GM12878 (cell line): ENCODE measurements around the gene CYB561A3. TPM values are rescaled to one million over a fixed set of nuclear protein-coding genes. Genes with fewer than 3 reads are reported as not detected.

Experiments used
- ATAC-seq: fragments of 200-7000 bp; cut with Tn5 transposase; 3 replicates; pipeline ENCODE4 v1.9.1; 2020; ENCODE audit warnings: mild to moderate bottlenecking, moderate library complexity
- BruUV-seq: library from RNA; stranded (reverse); fragments of 400-500 nt; replicated peaks from 2 replicates; lab custom pipeline; 2021; lab: Mats Ljungman, UMichigan
- CTCF ChIA-PET: fragments of 300-600 bp; sonication (Branson Sonifier 250); formaldehyde crosslinking; extraction: SDS; loops from one replicate; lab custom pipeline; 2021; ENCODE audit warnings: inconsistent platforms; lab: Yijun Ruan, JAX
- POLR2A ChIA-PET: fragments of 350-600 bp; formaldehyde crosslinking; extraction: SDS; loops from one replicate; lab custom pipeline; 2021; ENCODE audit warnings: inconsistent platforms; lab: Charles Lee
- RAD21 ChIA-PET: fragments of 300-600 bp; sonication (Branson Sonifier 250); formaldehyde crosslinking; loops from one replicate; lab custom pipeline; 2023; ENCODE audit warnings: antibody characterized with exemption; ENCODE audit not compliant: unreplicated experiment; lab: Charles Lee
- SMC1A ChIA-PET: fragments of 300-600 bp; sonication (Branson Sonifier 250); formaldehyde crosslinking; loops from one replicate; lab custom pipeline; 2023; ENCODE audit not compliant: unreplicated experiment, uncharacterized antibody; lab: Charles Lee
- DNase-seq: peaks from one replicate; pipeline ENCODE4 v3.0.0-alpha.2; 2011; ENCODE audit warnings: low read depth, low spot score
- FAIRE-seq: peaks from 3 replicates; lab custom pipeline; 2011; peaks lifted over from hg19 to GRCh38; lab: Jason Lieb, UNC
- H2AFZ ChIP-seq: 2 replicates; pipeline ENCODE4 v1.6.0; 2011; ENCODE audit warnings: low read depth, low read length, control low read depth; ENCODE audit not compliant: control insufficient read depth
- H3K27ac ChIP-seq: 2 replicates; pipeline ENCODE4 v1.5.1; 2011; ENCODE audit warnings: control low read depth; ENCODE audit not compliant: control insufficient read depth, insufficient read depth
- H3K27me3 ChIP-seq, 2 experiments: replicated peaks in 1 of 2; 2 replicates each; pipeline versions ENCODE4 v1.6.0 to v1.6.1; 2011; ENCODE audit warnings: low read length in 1 of 2; ENCODE audit not compliant: control insufficient read depth in 2 of 2, insufficient read depth in 2 of 2
- H3K36me3 ChIP-seq, 2 experiments: 2 replicates each; pipeline ENCODE4 v1.5.1; 2011; ENCODE audit warnings: low read length in 1 of 2; ENCODE audit not compliant: control insufficient read depth in 2 of 2, insufficient read depth in 2 of 2
- H3K4me1 ChIP-seq: 2 replicates; pipeline ENCODE4 v1.6.1; 2011; ENCODE audit warnings: mild to moderate bottlenecking, low read length, moderate library complexity, mixed read lengths; ENCODE audit not compliant: control insufficient read depth, insufficient read depth
- H3K4me2 ChIP-seq: 2 replicates; pipeline ENCODE4 v1.6.0; 2011; ENCODE audit warnings: control low read depth; ENCODE audit not compliant: control insufficient read depth, insufficient read depth
- H3K4me3 ChIP-seq: fragments of 200-600 bp; sonication (generic); 2 replicates; pipeline ENCODE4 v1.5.1; 2016
- H3K79me2 ChIP-seq: 2 replicates; pipeline ENCODE4 v1.6.0; 2011; ENCODE audit warnings: low read length; ENCODE audit not compliant: control insufficient read depth, insufficient read depth
- H3K9ac ChIP-seq: 2 replicates; pipeline ENCODE4 v1.8.0; 2011; ENCODE audit warnings: low read length, control low read depth, mixed read lengths; ENCODE audit not compliant: control insufficient read depth, insufficient read depth
- H3K9me3 ChIP-seq: replicated peaks from 3 replicates; pipeline ENCODE4 v1.5.1; 2011; ENCODE audit warnings: mild to moderate bottlenecking, low read length; ENCODE audit not compliant: control insufficient read depth, insufficient read depth
- H4K20me1 ChIP-seq: 2 replicates; pipeline ENCODE4 v1.6.0; 2011; ENCODE audit not compliant: control insufficient read depth, insufficient read depth
- ATF7 ChIP-seq: fragments of 450-650 bp; IDR thresholded peaks from 2 replicates; pipeline ENCODE4 v1.6.1; 2016; ENCODE audit warnings: low read depth, mild to moderate bottlenecking
- CREM ChIP-seq: IDR thresholded peaks from 2 replicates; pipeline ENCODE4 v1.6.1; 2014; ENCODE audit warnings: antibody characterized with exemption, low read depth
- HDAC2 ChIP-seq: fragments of 200-600 bp; sonication (generic); IDR thresholded peaks from 2 replicates; pipeline ENCODE4 v1.6.1; 2017
- MXI1 ChIP-seq: fragments of 150-350 bp; IDR thresholded peaks from 2 replicates; pipeline ENCODE4 v1.6.1; 2011; ENCODE audit warnings: low read depth, mild to moderate bottlenecking, inconsistent platforms, low read length, improper control_type of control experiment
- NFXL1 ChIP-seq: fragments of 450-650 bp; IDR thresholded peaks from 2 replicates; pipeline ENCODE4 v1.6.1; 2017; ENCODE audit warnings: antibody characterized with exemption, mild to moderate bottlenecking, borderline replicate concordance
- RFX5 ChIP-seq: IDR thresholded peaks from 2 replicates; pipeline ENCODE4 v1.6.1; 2011; ENCODE audit warnings: low read depth, low read length, improper control_type of control experiment
- SMAD1 ChIP-seq: fragments of 450-650 bp; IDR thresholded peaks from 2 replicates; pipeline ENCODE4 v1.6.1; 2018; ENCODE audit warnings: mild to moderate bottlenecking, low read depth; ENCODE audit not compliant: partially characterized antibody
- SMC3 ChIP-seq: IDR thresholded peaks from 2 replicates; pipeline ENCODE4 v1.6.1; 2011; ENCODE audit warnings: low read length, improper control_type of control experiment, borderline replicate concordance
- ZNF384 ChIP-seq: IDR thresholded peaks from 2 replicates; pipeline ENCODE4 v1.6.1; 2012; ENCODE audit warnings: low read depth, mild to moderate bottlenecking, low read length, improper control_type of control experiment, borderline replicate concordance
- WGBS: methylation state at CpG from one replicate; pipeline ENCODE4 v1.1.6; 2016; ENCODE audit warnings: low lambda C conversion rate; ENCODE audit not compliant: insufficient replicate concordance, insufficient coverage; ENCODE audit errors: missing lambda C conversion rate; 5-methylcytosine and 5-hydroxymethylcytosine counted together
- in situ Hi-C: fragments of 300-500 bp; cut with MboI; formaldehyde crosslinking; loops from 9 replicates; pipeline ENCODE4 v1.14.3; 2018; ENCODE audit warnings: mixed read lengths
- intact Hi-C: fragments of 100-400 bp; cut with micrococcal nuclease; formaldehyde crosslinking; loops from one replicate; pipeline ENCODE4 v1.14.2; 2022; ENCODE audit not compliant: unreplicated experiment
- polyA plus RNA-seq, 11 experiments: library from polyadenylated mRNA; depleted of rRNA in 4 of 11; unstranded in 6 of 11; stranded (reverse) in 5 of 11; fragments of >200 nt; fragmentation: Nextera tagmentation in 4 of 11; fragmentation: Illumina TruSeq in 1 of 11; extraction: Ambion mirVana in 4 of 11; extraction: Trizol in 1 of 11; gene quantifications; 1 replicate in 1 of 11; 2 replicates in 10 of 11; pipeline versions ENCODE4 v1.2.1 to v1.2.3, GENCODE V29; 2011 to 2016; ENCODE audit warnings: inconsistent platforms in 2 of 11, missing spikeins in 2 of 11, low read depth in 1 of 11
- total RNA-seq, 4 experiments: library from RNA; depleted of rRNA in 3 of 4; stranded (reverse); fragments of >200 nt in 3 of 4; fragmentation: Illumina TruSeq in 1 of 4; extraction: Trizol in 1 of 4; gene quantifications; 2 replicates each; pipeline versions ENCODE4 v1.2.1 to v1.2.3, GENCODE V29; 2013 to 2021
- TF ChIP-seq, protein P1 (sequence below): IDR thresholded peaks from 2 replicates; pipeline ENCODE4 v1.6.1; 2012; ENCODE audit warnings: improper control_type of control experiment, low read depth, low read length; ENCODE audit not compliant: insufficient replicate concordance
- TF ChIP-seq, protein P2 (sequence below): fragments of 450-650 bp; IDR thresholded peaks from 2 replicates; pipeline ENCODE4 v1.6.1; 2017; ENCODE audit warnings: borderline replicate concordance

CYB561A3 gene
- total and polyA plus RNA-seq, 10 of the 15 experiments (the other 5 are each of a cell fraction or from before 2014, with no cell fraction given), result 40.1 to 169 (median 74.4) TPM

DNA sequence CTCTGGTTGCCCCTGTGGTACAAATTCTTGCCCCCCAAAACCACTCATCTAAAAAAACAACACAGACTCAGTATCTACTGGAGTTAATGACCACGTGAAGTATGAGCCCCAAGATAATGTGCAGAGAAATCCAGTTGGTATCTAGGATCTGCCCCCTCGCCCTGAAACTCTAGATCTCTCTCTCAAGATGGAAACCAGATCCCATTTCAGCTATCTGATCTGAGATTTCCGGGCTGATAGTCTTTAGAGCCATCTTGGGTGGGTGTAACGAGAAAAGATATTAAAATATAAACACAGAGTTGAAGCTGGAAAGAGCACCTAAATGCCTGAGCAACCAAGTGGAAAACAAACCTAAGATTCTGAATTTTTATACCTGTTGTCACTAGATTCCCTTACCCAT, 52.5 kb downstream of the CYB561A3 start:
- Histone ChIP-seq H3K36me3 (peaks cover 40 to 51% of the 10 kb centered on the region in 2 experiments), H3K9me3 (no peaks in the 10 kb centered on the region), H4K20me1 (no peaks in the 10 kb centered on the region), H3K27ac (no peak overlapping the region), H3K4me2 (no peak overlapping the region), H3K4me1 (no peaks in the 10 kb centered on the region), H3K27me3 (no peaks in the 10 kb centered on the region), H3K79me2 (no peaks in the 10 kb centered on the region), H3K4me3 (no peak overlapping the region)
- CTCF ChIA-PET, result interaction anchor here (1.0 to 1.8 kb wide), 3 partner anchors 23 to 84 kb away, joined by 3 read pairs; no protein-coding TSS in a partner anchor
- in situ Hi-C loops, result no loop called here
- WGBS, result 80% methylated on average over 4 of the region's 4 CpGs
- SMC1A ChIA-PET, result interaction anchor here (1.4 kb wide), 1 partner anchor 17 kb away, joined by 3 read pairs; no protein-coding TSS in a partner anchor
- BruUV-seq, result no TSS peak
- no peak for DNase-seq
- FAIRE-seq, result no peak
- no peak for ATAC-seq
- RAD21 ChIA-PET, result no interaction called here
- TF ChIP-seq HDAC2 (no peak), NFXL1 (no peak), MXI1 (no peak), SMC3 (no peak), ATF7 (no peak), CREM (no peak), SMAD1 (no peak), ZNF384 (no peak), RFX5 (no peak)
- TF ChIP-seq, protein P1, sequence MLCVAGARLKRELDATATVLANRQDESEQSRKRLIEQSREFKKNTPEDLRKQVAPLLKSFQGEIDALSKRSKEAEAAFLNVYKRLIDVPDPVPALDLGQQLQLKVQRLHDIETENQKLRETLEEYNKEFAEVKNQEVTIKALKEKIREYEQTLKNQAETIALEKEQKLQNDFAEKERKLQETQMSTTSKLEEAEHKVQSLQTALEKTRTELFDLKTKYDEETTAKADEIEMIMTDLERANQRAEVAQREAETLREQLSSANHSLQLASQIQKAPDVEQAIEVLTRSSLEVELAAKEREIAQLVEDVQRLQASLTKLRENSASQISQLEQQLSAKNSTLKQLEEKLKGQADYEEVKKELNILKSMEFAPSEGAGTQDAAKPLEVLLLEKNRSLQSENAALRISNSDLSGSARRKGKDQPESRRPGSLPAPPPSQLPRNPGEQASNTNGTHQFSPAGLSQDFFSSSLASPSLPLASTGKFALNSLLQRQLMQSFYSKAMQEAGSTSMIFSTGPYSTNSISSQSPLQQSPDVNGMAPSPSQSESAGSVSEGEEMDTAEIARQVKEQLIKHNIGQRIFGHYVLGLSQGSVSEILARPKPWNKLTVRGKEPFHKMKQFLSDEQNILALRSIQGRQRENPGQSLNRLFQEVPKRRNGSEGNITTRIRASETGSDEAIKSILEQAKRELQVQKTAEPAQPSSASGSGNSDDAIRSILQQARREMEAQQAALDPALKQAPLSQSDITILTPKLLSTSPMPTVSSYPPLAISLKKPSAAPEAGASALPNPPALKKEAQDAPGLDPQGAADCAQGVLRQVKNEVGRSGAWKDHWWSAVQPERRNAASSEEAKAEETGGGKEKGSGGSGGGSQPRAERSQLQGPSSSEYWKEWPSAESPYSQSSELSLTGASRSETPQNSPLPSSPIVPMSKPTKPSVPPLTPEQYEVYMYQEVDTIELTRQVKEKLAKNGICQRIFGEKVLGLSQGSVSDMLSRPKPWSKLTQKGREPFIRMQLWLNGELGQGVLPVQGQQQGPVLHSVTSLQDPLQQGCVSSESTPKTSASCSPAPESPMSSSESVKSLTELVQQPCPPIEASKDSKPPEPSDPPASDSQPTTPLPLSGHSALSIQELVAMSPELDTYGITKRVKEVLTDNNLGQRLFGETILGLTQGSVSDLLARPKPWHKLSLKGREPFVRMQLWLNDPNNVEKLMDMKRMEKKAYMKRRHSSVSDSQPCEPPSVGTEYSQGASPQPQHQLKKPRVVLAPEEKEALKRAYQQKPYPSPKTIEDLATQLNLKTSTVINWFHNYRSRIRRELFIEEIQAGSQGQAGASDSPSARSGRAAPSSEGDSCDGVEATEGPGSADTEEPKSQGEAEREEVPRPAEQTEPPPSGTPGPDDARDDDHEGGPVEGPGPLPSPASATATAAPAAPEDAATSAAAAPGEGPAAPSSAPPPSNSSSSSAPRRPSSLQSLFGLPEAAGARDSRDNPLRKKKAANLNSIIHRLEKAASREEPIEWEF, result no peak
- TF ChIP-seq, protein P2, sequence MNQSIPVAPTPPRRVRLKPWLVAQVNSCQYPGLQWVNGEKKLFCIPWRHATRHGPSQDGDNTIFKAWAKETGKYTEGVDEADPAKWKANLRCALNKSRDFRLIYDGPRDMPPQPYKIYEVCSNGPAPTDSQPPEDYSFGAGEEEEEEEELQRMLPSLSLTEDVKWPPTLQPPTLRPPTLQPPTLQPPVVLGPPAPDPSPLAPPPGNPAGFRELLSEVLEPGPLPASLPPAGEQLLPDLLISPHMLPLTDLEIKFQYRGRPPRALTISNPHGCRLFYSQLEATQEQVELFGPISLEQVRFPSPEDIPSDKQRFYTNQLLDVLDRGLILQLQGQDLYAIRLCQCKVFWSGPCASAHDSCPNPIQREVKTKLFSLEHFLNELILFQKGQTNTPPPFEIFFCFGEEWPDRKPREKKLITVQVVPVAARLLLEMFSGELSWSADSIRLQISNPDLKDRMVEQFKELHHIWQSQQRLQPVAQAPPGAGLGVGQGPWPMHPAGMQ, result no peak
- TF ChIP-seq, all 136 proteins: peak for 0
- POLR2A ChIA-PET, result interaction anchor here (0.7 kb wide), 1 partner anchor 60 kb away, joined by 3 read pairs; no protein-coding TSS in a partner anchor
- H2AFZ ChIP-seq, result no peak overlapping the region
- intact Hi-C loops, result no loop called here
- H3K9ac ChIP-seq, result no peak overlapping the region
